HepG2 (cell line): ENCODE measurements around the gene MAMSTR.

Experiments
- MXD4 ChIP-seq: IDR thresholded peaks from 2 replicates; pipeline ENCODE4 v1.6.1; 2016; ENCODE audit warnings: mild to moderate bottlenecking, missing biosample characterization, missing genetic modification reagents
- NFIC ChIP-seq: IDR thresholded peaks from 2 replicates; pipeline ENCODE4 v1.6.1; 2012; ENCODE audit warnings: mild to moderate bottlenecking, low read length, inconsistent platforms
- POLR2G ChIP-seq: fragments of 200-400 bp; formaldehyde crosslinking; IDR thresholded peaks from 2 replicates; pipeline ENCODE4 v1.6.1; 2018; ENCODE audit warnings: mild to moderate bottlenecking, low read depth, low read length, moderate library complexity
- RNF2 ChIP-seq: fragments of 450-650 bp; conservative IDR thresholded peaks from 2 replicates; pipeline ENCODE4 v1.6.1; 2016; ENCODE audit warnings: low read depth
- ZNF124 ChIP-seq: sonication (generic); formaldehyde crosslinking; IDR thresholded peaks from 2 replicates; pipeline ENCODE4 v1.4.0; 2020; ENCODE audit warnings: missing genetic modification reagents
- ZNF264 ChIP-seq: sonication (generic); formaldehyde crosslinking; IDR thresholded peaks from 2 replicates; pipeline ENCODE4 v1.4.0; 2020; ENCODE audit warnings: missing genetic modification reagents
- TF ChIP-seq, protein P1 (sequence below): sonication (generic); formaldehyde crosslinking; IDR thresholded peaks from 2 replicates; pipeline ENCODE4 v1.5.0; 2020; ENCODE audit warnings: mild to moderate bottlenecking, missing genetic modification reagents, moderate library complexity
- TF ChIP-seq, protein P2 (sequence below): IDR thresholded peaks from 2 replicates; pipeline ENCODE4 v1.4.0; 2020; ENCODE audit warnings: mild to moderate bottlenecking, missing genetic modification reagents

DNA sequence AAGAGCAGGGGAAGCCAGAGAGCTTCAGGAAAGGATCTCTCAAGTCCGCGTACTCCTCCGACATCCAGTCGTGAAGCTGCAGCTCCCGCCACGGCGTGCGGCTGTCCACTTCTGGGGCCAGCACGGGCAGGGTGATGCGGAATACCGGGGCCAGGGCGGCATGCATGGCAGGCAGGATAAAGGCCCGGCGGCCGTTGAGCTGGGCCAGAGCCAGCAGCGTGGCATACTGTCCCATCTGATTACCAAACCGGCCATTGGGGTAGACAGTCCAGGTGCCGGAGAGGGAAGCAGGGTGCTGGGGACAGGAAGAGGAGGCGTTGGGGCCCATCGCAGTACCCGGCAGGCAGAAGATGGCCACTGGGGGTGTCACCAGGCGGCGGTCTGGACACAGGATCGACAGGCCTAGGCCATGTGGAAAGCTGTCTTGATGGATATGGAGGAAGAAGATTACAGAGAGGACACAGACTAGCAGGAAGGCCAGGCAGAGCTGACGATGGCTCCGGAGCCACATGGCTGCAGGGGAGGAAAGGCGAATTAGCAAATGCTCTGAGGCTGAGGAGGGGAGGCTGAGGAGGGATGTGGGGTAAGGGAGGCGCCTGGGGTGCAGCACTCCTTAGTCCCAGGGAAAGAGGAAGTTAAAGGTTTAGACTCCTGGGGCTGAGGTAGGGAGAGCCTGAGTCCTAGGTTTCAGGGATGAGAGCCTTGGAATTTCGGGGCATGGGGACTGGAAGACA lies 31.4 kb upstream of the MAMSTR start:
- TF ChIP-seq, protein P1, sequence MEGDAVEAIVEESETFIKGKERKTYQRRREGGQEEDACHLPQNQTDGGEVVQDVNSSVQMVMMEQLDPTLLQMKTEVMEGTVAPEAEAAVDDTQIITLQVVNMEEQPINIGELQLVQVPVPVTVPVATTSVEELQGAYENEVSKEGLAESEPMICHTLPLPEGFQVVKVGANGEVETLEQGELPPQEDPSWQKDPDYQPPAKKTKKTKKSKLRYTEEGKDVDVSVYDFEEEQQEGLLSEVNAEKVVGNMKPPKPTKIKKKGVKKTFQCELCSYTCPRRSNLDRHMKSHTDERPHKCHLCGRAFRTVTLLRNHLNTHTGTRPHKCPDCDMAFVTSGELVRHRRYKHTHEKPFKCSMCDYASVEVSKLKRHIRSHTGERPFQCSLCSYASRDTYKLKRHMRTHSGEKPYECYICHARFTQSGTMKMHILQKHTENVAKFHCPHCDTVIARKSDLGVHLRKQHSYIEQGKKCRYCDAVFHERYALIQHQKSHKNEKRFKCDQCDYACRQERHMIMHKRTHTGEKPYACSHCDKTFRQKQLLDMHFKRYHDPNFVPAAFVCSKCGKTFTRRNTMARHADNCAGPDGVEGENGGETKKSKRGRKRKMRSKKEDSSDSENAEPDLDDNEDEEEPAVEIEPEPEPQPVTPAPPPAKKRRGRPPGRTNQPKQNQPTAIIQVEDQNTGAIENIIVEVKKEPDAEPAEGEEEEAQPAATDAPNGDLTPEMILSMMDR (CRISPR knock-in tag): no peak
- TF ChIP-seq RNF2 (no peak), ZNF264 (CRISPR knock-in tag) (no peak), MXD4 (CRISPR knock-in tag) (no peak), ZNF124 (no peak), NFIC (no peak), POLR2G (no peak)
- TF ChIP-seq, protein P2, sequence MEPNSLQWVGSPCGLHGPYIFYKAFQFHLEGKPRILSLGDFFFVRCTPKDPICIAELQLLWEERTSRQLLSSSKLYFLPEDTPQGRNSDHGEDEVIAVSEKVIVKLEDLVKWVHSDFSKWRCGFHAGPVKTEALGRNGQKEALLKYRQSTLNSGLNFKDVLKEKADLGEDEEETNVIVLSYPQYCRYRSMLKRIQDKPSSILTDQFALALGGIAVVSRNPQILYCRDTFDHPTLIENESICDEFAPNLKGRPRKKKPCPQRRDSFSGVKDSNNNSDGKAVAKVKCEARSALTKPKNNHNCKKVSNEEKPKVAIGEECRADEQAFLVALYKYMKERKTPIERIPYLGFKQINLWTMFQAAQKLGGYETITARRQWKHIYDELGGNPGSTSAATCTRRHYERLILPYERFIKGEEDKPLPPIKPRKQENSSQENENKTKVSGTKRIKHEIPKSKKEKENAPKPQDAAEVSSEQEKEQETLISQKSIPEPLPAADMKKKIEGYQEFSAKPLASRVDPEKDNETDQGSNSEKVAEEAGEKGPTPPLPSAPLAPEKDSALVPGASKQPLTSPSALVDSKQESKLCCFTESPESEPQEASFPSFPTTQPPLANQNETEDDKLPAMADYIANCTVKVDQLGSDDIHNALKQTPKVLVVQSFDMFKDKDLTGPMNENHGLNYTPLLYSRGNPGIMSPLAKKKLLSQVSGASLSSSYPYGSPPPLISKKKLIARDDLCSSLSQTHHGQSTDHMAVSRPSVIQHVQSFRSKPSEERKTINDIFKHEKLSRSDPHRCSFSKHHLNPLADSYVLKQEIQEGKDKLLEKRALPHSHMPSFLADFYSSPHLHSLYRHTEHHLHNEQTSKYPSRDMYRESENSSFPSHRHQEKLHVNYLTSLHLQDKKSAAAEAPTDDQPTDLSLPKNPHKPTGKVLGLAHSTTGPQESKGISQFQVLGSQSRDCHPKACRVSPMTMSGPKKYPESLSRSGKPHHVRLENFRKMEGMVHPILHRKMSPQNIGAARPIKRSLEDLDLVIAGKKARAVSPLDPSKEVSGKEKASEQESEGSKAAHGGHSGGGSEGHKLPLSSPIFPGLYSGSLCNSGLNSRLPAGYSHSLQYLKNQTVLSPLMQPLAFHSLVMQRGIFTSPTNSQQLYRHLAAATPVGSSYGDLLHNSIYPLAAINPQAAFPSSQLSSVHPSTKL: no peak
